WTC11 (cell line): ENCODE data around the gene SLC35E3. TPM values are rescaled to one million over a fixed set of nuclear protein-coding genes. Genes with fewer than 3 reads are reported as not detected.

Source experiments
- ATAC-seq: fragments of 200-7000 bp; cut with Tn5 transposase; 2 replicates; pipeline ENCODE4 v1.10.0; 2021; ENCODE audit warnings: mild to moderate bottlenecking, moderate library complexity
- CTCF ChIA-PET: fragments of 300-600 bp; sonication (Branson Sonifier 250); formaldehyde crosslinking; loops from one replicate; lab custom pipeline; 2021; ENCODE audit warnings: antibody characterized with exemption; lab: Charles Lee
- POLR2A ChIA-PET: fragments of 350-600 bp; sonication (Branson Sonifier 250); formaldehyde crosslinking; loops from one replicate; lab custom pipeline; 2021; ENCODE audit warnings: antibody characterized with exemption; lab: Charles Lee
- DNase-seq: peaks from one replicate; pipeline ENCODE4 v3.0.0; 2021; ENCODE audit warnings: low spot score
- H3K27ac Mint-ChIP-seq: 2 replicates; pipeline ENCODE4 v1.8.0; 2021; ENCODE audit warnings: mixed read lengths
- H3K27me3 Mint-ChIP-seq: 2 replicates; pipeline ENCODE4 v1.8.0; 2021; ENCODE audit warnings: low read depth, mild to moderate bottlenecking, moderate library complexity, mixed read lengths
- H3K36me3 Mint-ChIP-seq: 2 replicates; pipeline ENCODE4 v1.8.0; 2021; ENCODE audit warnings: mixed read lengths
- H3K4me1 Mint-ChIP-seq: 2 replicates; pipeline ENCODE4 v1.8.0; 2022; ENCODE audit warnings: mixed read lengths
- H3K4me3 Mint-ChIP-seq: 2 replicates; pipeline ENCODE4 v1.8.0; 2021; ENCODE audit warnings: mild to moderate bottlenecking, moderate library complexity, mixed read lengths
- H3K9me3 Mint-ChIP-seq: 2 replicates; pipeline ENCODE4 v1.8.0; 2021; ENCODE audit warnings: mixed read lengths
- AFF4 ChIP-seq: sonication (generic); formaldehyde crosslinking; IDR thresholded peaks from 2 replicates; pipeline ENCODE4 v1.8.1; 2023; ENCODE audit warnings: mild to moderate bottlenecking, missing genetic modification reagents, borderline replicate concordance
- CBFB ChIP-seq: sonication (generic); formaldehyde crosslinking; IDR thresholded peaks from 2 replicates; pipeline ENCODE4 v1.8.1; 2022; ENCODE audit warnings: mild to moderate bottlenecking, low read depth, missing genetic modification reagents
- GABPB1 ChIP-seq: sonication (generic); formaldehyde crosslinking; IDR thresholded peaks from 2 replicates; pipeline ENCODE4 v1.8.1; 2023; ENCODE audit warnings: mild to moderate bottlenecking, missing genetic modification reagents
- GRHL2 ChIP-seq: fragments of 250-450 bp; sonication (Bioruptor Pico); IDR thresholded peaks from 2 replicates; pipeline ENCODE4 v1.8.0; 2022; ENCODE audit warnings: mild to moderate bottlenecking, moderate library complexity; ENCODE audit not compliant: insufficient replicate concordance, severe bottlenecking
- HMGA2 ChIP-seq: fragments of 250-450 bp; sonication (Bioruptor Pico); IDR thresholded peaks from 2 replicates; pipeline ENCODE4 v1.4.0; 2021; ENCODE audit warnings: mild to moderate bottlenecking, moderate library complexity
- IRF1 ChIP-seq: sonication (generic); formaldehyde crosslinking; IDR thresholded peaks from 2 replicates; pipeline ENCODE4 v1.8.0; 2023; ENCODE audit warnings: missing genetic modification reagents
- MAX ChIP-seq: sonication (generic); formaldehyde crosslinking; IDR thresholded peaks from 2 replicates; pipeline ENCODE4 v1.8.0; 2022; ENCODE audit warnings: mild to moderate bottlenecking, missing genetic modification reagents
- PRDM15 ChIP-seq: sonication (generic); formaldehyde crosslinking; IDR thresholded peaks from 2 replicates; pipeline ENCODE4 v1.8.0; 2022; ENCODE audit warnings: missing genetic modification reagents
- PRRX2 ChIP-seq: fragments of 250-450 bp; sonication (Bioruptor Pico); IDR thresholded peaks from 2 replicates; pipeline ENCODE4 v1.8.0; 2021; ENCODE audit warnings: mild to moderate bottlenecking
- ZNF425 ChIP-seq: fragments of 250-450 bp; sonication (Bioruptor Pico); conservative IDR thresholded peaks from 2 replicates; pipeline ENCODE4 v1.9.0; 2021; ENCODE audit warnings: mild to moderate bottlenecking
- ZNF512 ChIP-seq: sonication (generic); formaldehyde crosslinking; IDR thresholded peaks from 2 replicates; pipeline ENCODE4 v1.8.1; 2022; ENCODE audit warnings: missing genetic modification reagents, borderline replicate concordance
- ZNF671 ChIP-seq: fragments of 250-450 bp; sonication (Bioruptor Pico); IDR thresholded peaks from 2 replicates; pipeline ENCODE4 v1.8.0; 2021; ENCODE audit warnings: mild to moderate bottlenecking
- total RNA-seq: library from RNA; stranded (reverse); gene quantifications from 3 replicates; pipeline ENCODE4 v1.2.3, GENCODE V29; 2021

SLC35E3 gene
- total RNA-seq, 1 experiment from 2014 or later: 11.3 TPM

- ChIA-PET POLR2A (no interaction called here), CTCF (no interaction called here)
- no peak overlapping the region for H3K4me3 Mint-ChIP-seq
- DNase-seq (no peak), ATAC-seq (no peak)
- no peak overlapping the region for H3K27ac Mint-ChIP-seq
- H3K9me3 Mint-ChIP-seq: no peaks in the 10 kb centered on the region
- H3K36me3 Mint-ChIP-seq: peaks cover 61% of the 10 kb centered on the region
- H3K4me1 Mint-ChIP-seq: no peaks in the 10 kb centered on the region
- no peaks in the 10 kb centered on the region for H3K27me3 Mint-ChIP-seq
- no peak for TF ChIP-seq AFF4
- no peak for TF ChIP-seq GRHL2 (CRISPR knock-in tag)
- TF ChIP-seq GABPB1 (CRISPR knock-in tag): no peak
- no peak for TF ChIP-seq ZNF425 (CRISPR knock-in tag)
- TF ChIP-seq IRF1 (CRISPR knock-in tag): no peak
- no peak for TF ChIP-seq ZNF512 (CRISPR knock-in tag)
- TF ChIP-seq PRDM15 (CRISPR knock-in tag): no peak
- no peak for TF ChIP-seq MAX
- TF ChIP-seq ZNF671 (CRISPR knock-in tag): no peak
- TF ChIP-seq PRRX2 (CRISPR knock-in tag): no peak
- no peak for TF ChIP-seq HMGA2
- TF ChIP-seq CBFB (CRISPR knock-in tag): no peak
Observed at GRCh38 chr12:68824597-68825250, 78.7 kb downstream of the SLC35E3 start.
